ENCODE results near the gene HSP90AA1. TPM values are rescaled to one million over a fixed set of nuclear protein-coding genes. Genes with fewer than 3 reads are reported as not detected.

Gene HSP90AA1
- total and polyA plus RNA-seq, 2 experiments from 2014 or later, result 1,401 to 2,107 TPM

DNA sequence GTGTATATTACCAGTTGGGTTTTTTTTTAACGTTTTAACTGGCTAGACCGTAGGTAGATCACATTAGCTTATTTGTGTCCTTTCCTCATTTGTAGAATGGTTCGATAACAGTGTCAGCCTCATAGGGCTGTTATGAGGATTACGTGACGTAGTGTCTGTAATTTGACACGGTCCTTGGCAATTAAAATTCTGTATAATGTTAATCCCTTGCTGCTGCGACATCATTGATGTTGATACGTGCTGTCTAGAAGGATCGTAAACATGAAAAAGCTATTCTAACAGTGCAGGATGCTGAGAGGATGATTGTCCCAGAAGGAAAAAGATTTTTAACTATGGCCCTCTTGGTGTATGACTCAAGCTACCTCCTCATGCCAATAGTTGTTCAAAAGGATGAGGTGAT is 50.9 kb downstream of the HSP90AA1 start (continued):
- TF ChIP-seq, protein P1, sequence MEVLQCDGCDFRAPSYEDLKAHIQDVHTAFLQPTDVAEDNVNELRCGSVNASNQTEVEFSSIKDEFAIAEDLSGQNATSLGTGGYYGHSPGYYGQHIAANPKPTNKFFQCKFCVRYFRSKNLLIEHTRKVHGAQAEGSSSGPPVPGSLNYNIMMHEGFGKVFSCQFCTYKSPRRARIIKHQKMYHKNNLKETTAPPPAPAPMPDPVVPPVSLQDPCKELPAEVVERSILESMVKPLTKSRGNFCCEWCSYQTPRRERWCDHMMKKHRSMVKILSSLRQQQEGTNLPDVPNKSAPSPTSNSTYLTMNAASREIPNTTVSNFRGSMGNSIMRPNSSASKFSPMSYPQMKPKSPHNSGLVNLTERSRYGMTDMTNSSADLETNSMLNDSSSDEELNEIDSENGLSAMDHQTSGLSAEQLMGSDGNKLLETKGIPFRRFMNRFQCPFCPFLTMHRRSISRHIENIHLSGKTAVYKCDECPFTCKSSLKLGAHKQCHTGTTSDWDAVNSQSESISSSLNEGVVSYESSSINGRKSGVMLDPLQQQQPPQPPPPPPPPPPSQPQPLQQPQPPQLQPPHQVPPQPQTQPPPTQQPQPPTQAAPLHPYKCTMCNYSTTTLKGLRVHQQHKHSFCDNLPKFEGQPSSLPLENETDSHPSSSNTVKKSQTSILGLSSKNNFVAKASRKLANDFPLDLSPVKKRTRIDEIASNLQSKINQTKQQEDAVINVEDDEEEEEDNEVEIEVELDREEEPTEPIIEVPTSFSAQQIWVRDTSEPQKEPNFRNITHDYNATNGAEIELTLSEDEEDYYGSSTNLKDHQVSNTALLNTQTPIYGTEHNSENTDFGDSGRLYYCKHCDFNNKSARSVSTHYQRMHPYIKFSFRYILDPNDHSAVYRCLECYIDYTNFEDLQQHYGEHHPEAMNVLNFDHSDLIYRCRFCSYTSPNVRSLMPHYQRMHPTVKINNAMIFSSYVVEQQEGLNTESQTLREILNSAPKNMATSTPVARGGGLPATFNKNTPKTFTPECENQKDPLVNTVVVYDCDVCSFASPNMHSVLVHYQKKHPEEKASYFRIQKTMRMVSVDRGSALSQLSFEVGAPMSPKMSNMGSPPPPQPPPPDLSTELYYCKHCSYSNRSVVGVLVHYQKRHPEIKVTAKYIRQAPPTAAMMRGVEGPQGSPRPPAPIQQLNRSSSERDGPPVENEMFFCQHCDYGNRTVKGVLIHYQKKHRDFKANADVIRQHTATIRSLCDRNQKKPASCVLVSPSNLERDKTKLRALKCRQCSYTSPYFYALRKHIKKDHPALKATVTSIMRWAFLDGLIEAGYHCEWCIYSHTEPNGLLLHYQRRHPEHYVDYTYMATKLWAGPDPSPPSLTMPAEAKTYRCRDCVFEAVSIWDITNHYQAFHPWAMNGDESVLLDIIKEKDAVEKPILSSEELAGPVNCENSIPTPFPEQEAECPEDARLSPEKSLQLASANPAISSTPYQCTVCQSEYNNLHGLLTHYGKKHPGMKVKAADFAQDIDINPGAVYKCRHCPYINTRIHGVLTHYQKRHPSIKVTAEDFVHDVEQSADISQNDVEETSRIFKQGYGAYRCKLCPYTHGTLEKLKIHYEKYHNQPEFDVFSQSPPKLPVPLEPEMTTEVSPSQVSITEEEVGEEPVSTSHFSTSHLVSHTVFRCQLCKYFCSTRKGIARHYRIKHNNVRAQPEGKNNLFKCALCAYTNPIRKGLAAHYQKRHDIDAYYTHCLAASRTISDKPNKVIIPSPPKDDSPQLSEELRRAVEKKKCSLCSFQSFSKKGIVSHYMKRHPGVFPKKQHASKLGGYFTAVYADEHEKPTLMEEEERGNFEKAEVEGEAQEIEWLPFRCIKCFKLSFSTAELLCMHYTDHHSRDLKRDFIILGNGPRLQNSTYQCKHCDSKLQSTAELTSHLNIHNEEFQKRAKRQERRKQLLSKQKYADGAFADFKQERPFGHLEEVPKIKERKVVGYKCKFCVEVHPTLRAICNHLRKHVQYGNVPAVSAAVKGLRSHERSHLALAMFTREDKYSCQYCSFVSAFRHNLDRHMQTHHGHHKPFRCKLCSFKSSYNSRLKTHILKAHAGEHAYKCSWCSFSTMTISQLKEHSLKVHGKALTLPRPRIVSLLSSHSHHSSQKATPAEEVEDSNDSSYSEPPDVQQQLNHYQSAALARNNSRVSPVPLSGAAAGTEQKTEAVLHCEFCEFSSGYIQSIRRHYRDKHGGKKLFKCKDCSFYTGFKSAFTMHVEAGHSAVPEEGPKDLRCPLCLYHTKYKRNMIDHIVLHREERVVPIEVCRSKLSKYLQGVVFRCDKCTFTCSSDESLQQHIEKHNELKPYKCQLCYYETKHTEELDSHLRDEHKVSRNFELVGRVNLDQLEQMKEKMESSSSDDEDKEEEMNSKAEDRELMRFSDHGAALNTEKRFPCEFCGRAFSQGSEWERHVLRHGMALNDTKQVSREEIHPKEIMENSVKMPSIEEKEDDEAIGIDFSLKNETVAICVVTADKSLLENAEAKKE (CRISPR knock-in tag; IDR thresholded peaks at IDR 0.05), result no peak
- TF ChIP-seq CREB1 (CRISPR knock-in tag; IDR thresholded peaks at IDR 0.05; ENCODE audit: low read depth), result no peak
- no peak for TF ChIP-seq NANOG (IDR thresholded peaks at IDR 0.05; ENCODE audit: borderline replicate concordance)
- no peak for TF ChIP-seq ZNF114 (CRISPR knock-in tag; IDR thresholded peaks at IDR 0.05)
- no peak for TF ChIP-seq JUNB (IDR thresholded peaks at IDR 0.05; ENCODE audit: unreplicated experiment)

DNA sequence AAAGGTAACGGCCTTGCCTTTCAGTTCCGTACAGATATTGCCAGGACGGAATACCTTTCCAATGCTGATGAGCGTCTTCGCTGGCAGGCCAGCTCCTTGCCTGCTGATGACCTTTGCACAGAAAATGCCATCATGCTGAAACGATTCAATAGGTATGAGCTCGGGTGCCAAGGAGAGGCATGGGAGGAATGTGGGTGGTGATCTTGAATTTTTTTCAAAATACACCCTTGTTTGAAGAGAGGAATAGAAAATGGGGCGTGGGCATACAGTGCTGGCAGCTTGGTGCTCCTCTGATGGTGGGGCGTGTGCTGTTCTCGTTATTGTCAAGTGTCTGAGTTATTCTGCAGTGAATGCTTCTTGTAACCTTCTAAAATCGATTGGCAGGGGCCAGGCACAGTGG is 52.5 kb downstream of the HSP90AA1 start:
- Mint-ChIP-seq H3K36me3 (ENCODE audit: low read depth) (peaks cover 88% of the 10 kb centered on the region), H3K9me3 (no peaks in the 10 kb centered on the region), H3K27ac (no peak overlapping the region), H3K4me3 (no peak overlapping the region), H3K27me3 (ENCODE audit: insufficient read depth, low read depth, poor library complexity) (no peaks in the 10 kb centered on the region), H3K4me1 (no peaks in the 10 kb centered on the region)
- Histone ChIP-seq H3K4me3 (no peak overlapping the region), H3K4me1 (ENCODE audit: insufficient read depth) (no peaks in the 10 kb centered on the region), H3F3A (replicated peaks; ENCODE audit: low read depth) (peaks cover 8% of the 10 kb centered on the region; the same call in 1 of the 2 replicates), H3K27me3 (ENCODE audit: insufficient read depth) (no peaks in the 10 kb centered on the region), H4K20me1 (replicated peaks; ENCODE audit: insufficient read depth) (peaks cover 9% of the 10 kb centered on the region), H3K9me2 (ENCODE audit: insufficient read depth) (no peaks in the 10 kb centered on the region), H3K36me3 (ENCODE audit: insufficient read depth) (peaks cover 83% of the 10 kb centered on the region), H2AFZ (no peak overlapping the region), H3K79me2 (replicated peaks; ENCODE audit: insufficient read depth) (no peaks in the 10 kb centered on the region), H3K4me2 (no peak overlapping the region), H3K27ac (ENCODE audit: low read depth) (no peak overlapping the region)
- DNase-seq (ENCODE audit: low spot score), result no peak
- ATAC-seq, result no peak
- TF ChIP-seq, protein P1 (CRISPR knock-in tag; IDR thresholded peaks at IDR 0.05), result no peak
- TF ChIP-seq, protein P2, sequence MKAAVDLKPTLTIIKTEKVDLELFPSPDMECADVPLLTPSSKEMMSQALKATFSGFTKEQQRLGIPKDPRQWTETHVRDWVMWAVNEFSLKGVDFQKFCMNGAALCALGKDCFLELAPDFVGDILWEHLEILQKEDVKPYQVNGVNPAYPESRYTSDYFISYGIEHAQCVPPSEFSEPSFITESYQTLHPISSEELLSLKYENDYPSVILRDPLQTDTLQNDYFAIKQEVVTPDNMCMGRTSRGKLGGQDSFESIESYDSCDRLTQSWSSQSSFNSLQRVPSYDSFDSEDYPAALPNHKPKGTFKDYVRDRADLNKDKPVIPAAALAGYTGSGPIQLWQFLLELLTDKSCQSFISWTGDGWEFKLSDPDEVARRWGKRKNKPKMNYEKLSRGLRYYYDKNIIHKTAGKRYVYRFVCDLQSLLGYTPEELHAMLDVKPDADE (IDR thresholded peaks at IDR 0.05), result no peak
- TF ChIP-seq, protein P3, sequence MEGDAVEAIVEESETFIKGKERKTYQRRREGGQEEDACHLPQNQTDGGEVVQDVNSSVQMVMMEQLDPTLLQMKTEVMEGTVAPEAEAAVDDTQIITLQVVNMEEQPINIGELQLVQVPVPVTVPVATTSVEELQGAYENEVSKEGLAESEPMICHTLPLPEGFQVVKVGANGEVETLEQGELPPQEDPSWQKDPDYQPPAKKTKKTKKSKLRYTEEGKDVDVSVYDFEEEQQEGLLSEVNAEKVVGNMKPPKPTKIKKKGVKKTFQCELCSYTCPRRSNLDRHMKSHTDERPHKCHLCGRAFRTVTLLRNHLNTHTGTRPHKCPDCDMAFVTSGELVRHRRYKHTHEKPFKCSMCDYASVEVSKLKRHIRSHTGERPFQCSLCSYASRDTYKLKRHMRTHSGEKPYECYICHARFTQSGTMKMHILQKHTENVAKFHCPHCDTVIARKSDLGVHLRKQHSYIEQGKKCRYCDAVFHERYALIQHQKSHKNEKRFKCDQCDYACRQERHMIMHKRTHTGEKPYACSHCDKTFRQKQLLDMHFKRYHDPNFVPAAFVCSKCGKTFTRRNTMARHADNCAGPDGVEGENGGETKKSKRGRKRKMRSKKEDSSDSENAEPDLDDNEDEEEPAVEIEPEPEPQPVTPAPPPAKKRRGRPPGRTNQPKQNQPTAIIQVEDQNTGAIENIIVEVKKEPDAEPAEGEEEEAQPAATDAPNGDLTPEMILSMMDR (conservative IDR thresholded peaks at IDR 0.05; ENCODE audit: low read depth in 2 of 2), result no peak
- TF ChIP-seq NANOG (IDR thresholded peaks at IDR 0.05; ENCODE audit: borderline replicate concordance), result no peak

Measured in GM23338 (cell line).